ENCODE data around the gene LAMA3.

The LAMA3 gene

DNA sequence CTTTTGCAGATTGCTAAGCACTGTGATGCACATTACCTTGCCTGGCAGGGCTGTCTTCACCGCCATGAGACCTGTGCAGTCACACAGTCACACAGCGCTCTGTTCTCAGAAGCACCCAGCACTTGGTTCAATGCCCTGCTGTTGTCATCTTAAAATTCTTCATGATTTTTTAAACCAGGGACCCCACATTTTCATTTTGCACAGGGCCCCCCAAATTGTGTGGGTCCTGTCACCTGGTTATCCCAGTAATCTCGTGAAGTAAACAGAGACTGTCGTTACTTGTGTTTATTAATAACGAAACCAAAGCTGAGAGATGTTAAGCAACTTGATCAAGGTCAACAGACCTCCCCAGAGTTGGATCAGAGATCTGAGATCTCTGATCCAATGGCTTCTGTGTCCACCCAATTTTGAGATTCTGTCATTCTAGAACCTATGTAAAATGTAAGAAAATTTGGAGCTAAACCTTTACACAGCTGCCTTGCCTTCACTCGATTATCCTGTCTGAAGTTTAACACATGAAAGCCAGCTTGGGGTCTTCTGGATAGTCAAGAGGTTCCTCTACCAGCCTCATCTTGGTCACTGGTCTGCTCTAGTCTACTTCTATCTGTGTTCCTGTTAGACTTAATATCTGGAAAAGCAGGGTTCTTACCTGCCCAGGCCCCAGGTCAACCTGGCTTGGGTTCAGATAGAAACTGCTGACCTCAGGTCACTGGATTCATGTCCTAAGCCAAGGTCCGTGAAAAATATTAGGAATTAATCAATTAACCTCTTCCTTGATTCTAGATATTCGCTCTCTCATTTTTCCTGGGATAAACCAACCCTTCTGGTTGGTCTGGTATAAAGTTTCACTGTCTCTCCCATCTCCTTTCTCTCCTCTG, 311.6 kb downstream of the LAMA3 start:
- DNase-seq (ENCODE audit: low read depth in 2 of 2) = no peak

DNA sequence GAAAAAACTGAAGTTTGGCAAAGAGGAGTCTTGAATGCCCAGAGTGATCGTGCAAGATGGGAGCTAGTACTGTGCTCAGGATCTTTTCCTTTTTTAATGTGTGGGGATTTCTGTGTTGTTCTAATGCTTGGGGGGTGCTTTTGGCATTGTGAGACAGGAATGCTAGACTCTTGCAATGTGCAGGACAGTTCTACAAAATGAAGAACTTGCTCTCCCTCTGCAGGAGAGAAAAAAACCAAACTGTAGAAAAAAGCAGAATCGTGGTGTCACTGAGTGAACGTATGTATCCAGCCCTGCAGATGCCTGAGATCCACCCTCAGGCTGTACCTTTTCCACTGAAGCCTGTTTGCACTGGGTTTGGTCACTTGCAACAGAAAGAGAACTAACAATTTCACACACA, 313.2 kb downstream of the LAMA3 start:
- DNase-seq (ENCODE audit: low read depth in 2 of 2) = no peak

DNA sequence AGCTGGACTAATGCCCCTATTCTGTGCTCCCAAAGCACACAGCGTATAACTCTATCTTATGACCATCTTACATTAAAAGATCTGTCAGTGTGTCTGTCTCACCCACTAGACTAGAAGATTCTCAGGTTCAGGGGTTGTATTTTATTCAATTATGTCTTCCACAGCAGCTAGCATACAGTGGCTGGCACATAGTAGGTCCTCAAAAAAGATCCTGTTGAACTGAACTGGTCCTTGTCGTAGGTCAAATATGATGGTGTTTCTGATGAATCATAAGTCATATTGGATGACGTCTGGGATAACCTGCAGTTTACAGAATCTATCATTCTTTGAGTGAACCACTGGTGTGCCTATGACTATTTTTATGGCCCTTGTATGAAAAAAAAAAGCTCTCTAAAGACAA, 314.0 kb downstream of the LAMA3 start:
- no peak for DNase-seq (ENCODE audit: low read depth in 2 of 2)

DNA sequence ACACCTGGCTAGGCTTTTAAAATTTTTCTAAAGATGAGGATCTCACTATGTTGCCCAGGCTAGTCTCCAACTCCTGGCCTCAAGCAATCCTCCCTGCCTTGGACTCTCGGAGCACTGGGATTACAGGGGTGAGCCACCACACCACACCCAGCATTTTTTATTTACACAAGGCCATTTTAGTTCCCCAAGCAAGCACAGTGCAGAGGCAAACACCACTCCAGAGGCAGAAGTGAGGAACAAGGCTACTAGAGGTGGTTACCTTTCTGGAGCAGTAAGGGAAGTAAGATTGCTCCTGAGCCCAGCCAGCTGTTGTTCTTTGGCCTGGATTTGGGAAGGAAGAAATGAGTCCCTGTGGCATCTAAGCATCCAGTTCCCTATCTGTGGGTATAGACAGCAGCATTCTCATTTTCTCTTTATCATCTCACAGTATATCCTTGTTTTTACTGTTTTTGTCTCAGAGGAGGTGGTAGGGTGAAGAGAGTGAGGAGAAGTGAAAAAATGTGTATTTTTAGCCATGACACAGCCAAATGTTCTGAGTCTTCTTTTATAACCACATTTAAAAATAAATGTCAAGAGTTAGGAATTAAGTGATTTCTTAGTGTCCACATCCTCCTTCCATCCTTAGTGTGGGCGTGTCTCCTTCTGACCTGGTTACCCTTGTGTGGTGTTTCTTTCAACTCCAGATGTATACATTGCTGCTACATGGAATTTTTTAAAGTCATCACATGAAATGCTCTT, 314.8 kb downstream of the LAMA3 start:
- no peak for DNase-seq (ENCODE audit: low read depth in 2 of 2)

Data from stimulated activated CD4-positive, alpha-beta T cell treated with anti-CD3 and anti-CD28 coated beads, Interleukin-15, amount 100 ng/mL, for 48 hours (primary cell).